ENCODE results near the gene FBXL16. TPM values are rescaled to one million over a fixed set of nuclear protein-coding genes. Genes with fewer than 3 reads are reported as not detected.

Gene FBXL16
- total RNA-seq, 4 donors from 2014 or later: 13.7 to 23.1 (median 17.9) TPM

- no peak overlapping the region for H3K27ac ChIP-seq
- H3K4me1 ChIP-seq: peaks cover 32% of the 10 kb centered on the region
- peaks cover 16% of the 10 kb centered on the region for H3K36me3 ChIP-seq
- DNase-seq (ENCODE audit: low spot score in 2 of 2): no peak
- H3K9me3 ChIP-seq: no peaks in the 10 kb centered on the region
- H3K4me3 ChIP-seq: peak overlapping the region; percentile 52
- 0% methylated on average over 17 of the region's 61 CpGs for WGBS
- H3K27me3 ChIP-seq: peaks cover 34% of the 10 kb centered on the region
- no peak for TF ChIP-seq POLR2A (IDR thresholded peaks at IDR 0.05)
- no peak for TF ChIP-seq POLR2AphosphoS5 (IDR thresholded peaks at IDR 0.05)
- TF ChIP-seq EP300 (IDR thresholded peaks at IDR 0.05): no peak
- TF ChIP-seq CTCF (IDR thresholded peaks at IDR 0.05): no peak
Measured at GRCh38 chr16:727291-727977, 21.8 kb upstream of the FBXL16 start.

GRCh38 chr16:726438-727290, 21.1 kb upstream of the FBXL16 start, which contains the start of the genes CCDC78 and HAGHL:
TSS of gene CCDC78 (minus strand) at chr16:726443. CDS start at chr16:726367, 76 bp downstream.
TSS of gene HAGHL (plus strand) at chr16:727106. CDS start at chr16:727510, 404 bp downstream.
- no peak for TF ChIP-seq POLR2AphosphoS5 (IDR thresholded peaks at IDR 0.05)
- no peak for TF ChIP-seq POLR2A (IDR thresholded peaks at IDR 0.05)
- TF ChIP-seq CTCF (IDR thresholded peaks at IDR 0.05): no peak
- no peak for TF ChIP-seq EP300 (IDR thresholded peaks at IDR 0.05)
- peak within 1 kb of the TSS; percentile 52 for H3K4me3 ChIP-seq
- H3K27me3 ChIP-seq: peaks cover 34% of the 10 kb centered on the region
- H3K9me3 ChIP-seq: no peaks in the 10 kb centered on the region
- no peak for DNase-seq (ENCODE audit: low spot score in 2 of 2)
- WGBS: 4% methylated on average over 15 of the region's 88 CpGs
- peaks cover 38% of the 10 kb centered on the region for H3K4me1 ChIP-seq
- H3K27ac ChIP-seq: no peak within 1 kb of the TSS
- H3K36me3 ChIP-seq: peaks cover 8% of the 10 kb centered on the region

GRCh38 chr16:726188-726437, 20.5 kb upstream of the FBXL16 start:
- Histone ChIP-seq H3K4me3 (peak overlapping the region; percentile 52), H3K9me3 (no peaks in the 10 kb centered on the region), H3K4me1 (peaks cover 43% of the 10 kb centered on the region), H3K27me3 (peaks cover 34% of the 10 kb centered on the region), H3K36me3 (peaks cover 2% of the 10 kb centered on the region), H3K27ac (no peak overlapping the region)
- no peak for TF ChIP-seq CTCF (IDR thresholded peaks at IDR 0.05)
- TF ChIP-seq POLR2AphosphoS5 (IDR thresholded peaks at IDR 0.05): no peak
- TF ChIP-seq EP300 (IDR thresholded peaks at IDR 0.05): no peak
- no peak for TF ChIP-seq POLR2A (IDR thresholded peaks at IDR 0.05)
- no CpG with 5 or more reads among the region's 9 CpGs for WGBS
- DNase-seq (ENCODE audit: low spot score in 2 of 2): no peak

- TF ChIP-seq POLR2A (IDR thresholded peaks at IDR 0.05) (no peak), POLR2AphosphoS5 (IDR thresholded peaks at IDR 0.05) (no peak), EP300 (IDR thresholded peaks at IDR 0.05) (no peak)
- 67% methylated on average over 3 of the region's 23 CpGs for WGBS
- Histone ChIP-seq H3K4me3 (no peak overlapping the region), H3K36me3 (no peaks in the 10 kb centered on the region), H3K27me3 (peaks cover 34% of the 10 kb centered on the region), H3K27ac (no peak overlapping the region), H3K9me3 (no peaks in the 10 kb centered on the region), H3K4me1 (peaks cover 47% of the 10 kb centered on the region)
- no peak for DNase-seq (ENCODE audit: low spot score in 2 of 2)
Measured at GRCh38 chr16:725463-726187, 20.0 kb upstream of the FBXL16 start.

GRCh38 chr16:725041-725376, 19.4 kb upstream of the FBXL16 start:
- Histone ChIP-seq H3K4me3 (no peak overlapping the region), H3K9me3 (no peaks in the 10 kb centered on the region), H3K27ac (no peak overlapping the region), H3K4me1 (peaks cover 53% of the 10 kb centered on the region), H3K27me3 (peaks cover 34% of the 10 kb centered on the region), H3K36me3 (no peaks in the 10 kb centered on the region)
- TF ChIP-seq POLR2AphosphoS5 (IDR thresholded peaks at IDR 0.05) (no peak), EP300 (IDR thresholded peaks at IDR 0.05) (no peak), CTCF (IDR thresholded peaks at IDR 0.05) (no peak), POLR2A (IDR thresholded peaks at IDR 0.05) (no peak)
- no CpG with 5 or more reads among the region's 7 CpGs for WGBS
- no peak for DNase-seq (ENCODE audit: low spot score in 2 of 2)

Measured in suprapubic skin (tissue), 4 donors.